Transverse colon (tissue), 4 donors: ENCODE measurements around the gene AHNAK2.

Experiments
- CTCF ChIP-seq, 5 experiments: fragments of 200-600 bp in 3 of 5; fragments of 450-650 bp in 2 of 5; sonication (generic) in 3 of 5; IDR thresholded peaks; 1 replicate in 2 of 5; 2 replicates in 3 of 5; pipeline ENCODE4 v1.5.1; 2016 to 2017; ENCODE audit warnings: antibody characterized with exemption in 5 of 5, inconsistent platforms in 3 of 5, mild to moderate bottlenecking in 2 of 5, moderate library complexity in 1 of 5
- EP300 ChIP-seq: sonication (generic); formaldehyde crosslinking; IDR thresholded peaks from one replicate; pipeline ENCODE4 v1.6.1; 2017; ENCODE audit warnings: antibody characterized with exemption, low read depth
- POLR2A ChIP-seq: fragments of 450-650 bp; IDR thresholded peaks from one replicate; pipeline ENCODE4 v1.6.1; 2016; ENCODE audit warnings: antibody characterized with exemption, mild to moderate bottlenecking, moderate library complexity
- POLR2AphosphoS5 ChIP-seq, 3 donors: sonication (generic); formaldehyde crosslinking; IDR thresholded peaks; one replicate each; pipeline ENCODE4 v1.6.1; 2016; ENCODE audit warnings: antibody characterized with exemption in 3 of 3

GRCh38 chr14:104970231-104971068 is 7.7 kb downstream of the AHNAK2 start:
- TF ChIP-seq CTCF (IDR thresholded peaks at IDR 0.05) (no peak), POLR2AphosphoS5 (IDR thresholded peaks at IDR 0.05) (peak; percentile 56 to 67 (median 65)), POLR2A (no peak), EP300 (no peak)
